Mucosa of descending colon (tissue), 3 donors: Measurements from ENCODE around the gene SLC7A10. TPM values are rescaled to one million over a fixed set of nuclear protein-coding genes. Genes with fewer than 3 reads are reported as not detected.

ENCODE experiments used
- ATAC-seq: fragments of 200-7000 bp; cut with Tn5 transposase; one replicate; pipeline ENCODE4 v1.9.1; 2020; ENCODE audit warnings: mild to moderate bottlenecking, moderate library complexity
- DNase-seq, 3 donors: peaks; one replicate each; pipeline ENCODE4 v3.0.0-alpha.2; 2020
- H3K36me3 ChIP-seq: fragments of 200-600 bp; one replicate; pipeline ENCODE4 v1.8.0; 2021; ENCODE audit warnings: low read depth, mild to moderate bottlenecking
- H3K4me1 ChIP-seq: fragments of 200-600 bp; one replicate; pipeline ENCODE4 v1.8.0; 2021; ENCODE audit warnings: low read depth, mild to moderate bottlenecking
- H3K4me3 ChIP-seq: fragments of 200-600 bp; one replicate; pipeline ENCODE4 v1.8.0; 2021; ENCODE audit warnings: mild to moderate bottlenecking
- H3K9me3 ChIP-seq: fragments of 200-600 bp; one replicate; pipeline ENCODE4 v1.8.0; 2021; ENCODE audit warnings: mild to moderate bottlenecking
- intact Hi-C, 2 donors: fragments of 100-400 bp; cut with DNase I in 1 of 2; cut with micrococcal nuclease in 1 of 2; formaldehyde crosslinking; loops; one replicate each; pipeline versions ENCODE4 v1.11.0 to v1.11.1; 2022; cut with DNase I, micrococcal nuclease
- total RNA-seq, 3 donors: library from RNA; stranded (reverse); fragmentation: NEBNext Ultra II Directional in 2 of 3; extraction: Animal tissue kit (Norgen Biotek cat#: 25700) in 2 of 3; gene quantifications; one replicate each; pipeline versions ENCODE4 v1.2.1 to v1.2.4, GENCODE V29; 2021 to 2023
- TF ChIP-seq, protein P1 (sequence below): fragments of 200-600 bp; IDR thresholded peaks from one replicate; pipeline ENCODE4 v1.8.0; 2022; ENCODE audit warnings: antibody characterized with exemption, mild to moderate bottlenecking
- donor health status: DM: no; HTN: no; CAD: no; lungs with moderate emphysema.
- donor health status: DM: no; HTN: no; CAD: no.
- donor health status: DM: no; HTN: yes; CAD: no.

The SLC7A10 gene
- total RNA-seq, 3 donors from 2014 or later: not detected

DNA sequence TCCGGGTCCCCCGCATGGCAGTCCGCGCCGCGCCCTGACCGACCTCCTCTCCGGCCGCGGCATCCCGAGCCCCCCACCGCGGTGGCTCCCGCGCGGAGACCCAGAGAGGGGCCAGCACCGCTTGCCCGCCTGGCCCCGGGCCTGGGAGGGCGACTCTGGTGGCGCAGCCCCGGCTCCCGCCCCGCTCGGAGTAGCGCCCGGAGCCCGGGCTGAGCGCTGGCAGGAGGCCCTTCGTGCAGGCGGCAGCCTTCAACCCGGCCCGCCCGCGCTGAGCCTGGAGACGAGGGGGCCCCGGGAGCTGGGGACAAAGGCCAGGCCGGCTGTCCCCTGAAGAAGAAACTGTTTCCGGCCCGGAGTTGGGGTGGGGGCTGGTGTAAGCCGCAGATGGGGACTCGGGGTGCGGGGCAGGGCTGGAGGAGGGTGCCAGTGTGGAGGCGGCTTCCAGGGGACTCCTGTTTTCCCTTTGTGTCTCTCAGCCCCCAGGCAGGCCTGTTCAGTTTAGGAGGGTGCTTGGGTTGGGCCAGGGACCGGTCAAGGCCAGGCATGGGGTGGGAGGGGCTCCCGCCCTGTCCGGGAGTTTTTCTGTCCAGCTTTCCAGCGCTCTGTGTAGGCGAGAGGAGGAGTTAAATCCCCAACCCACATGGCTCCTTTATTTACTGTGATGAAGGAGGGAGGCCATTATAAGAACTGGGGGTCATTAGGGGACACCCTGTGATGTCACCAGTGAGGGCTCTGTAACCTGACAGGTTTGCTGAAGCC is 30.6 kb downstream of the SLC7A10 start:
- ATAC-seq (peak; percentile 61), DNase-seq (peak; percentile 21 to 49 (median 44))
- TF ChIP-seq, protein P1, sequence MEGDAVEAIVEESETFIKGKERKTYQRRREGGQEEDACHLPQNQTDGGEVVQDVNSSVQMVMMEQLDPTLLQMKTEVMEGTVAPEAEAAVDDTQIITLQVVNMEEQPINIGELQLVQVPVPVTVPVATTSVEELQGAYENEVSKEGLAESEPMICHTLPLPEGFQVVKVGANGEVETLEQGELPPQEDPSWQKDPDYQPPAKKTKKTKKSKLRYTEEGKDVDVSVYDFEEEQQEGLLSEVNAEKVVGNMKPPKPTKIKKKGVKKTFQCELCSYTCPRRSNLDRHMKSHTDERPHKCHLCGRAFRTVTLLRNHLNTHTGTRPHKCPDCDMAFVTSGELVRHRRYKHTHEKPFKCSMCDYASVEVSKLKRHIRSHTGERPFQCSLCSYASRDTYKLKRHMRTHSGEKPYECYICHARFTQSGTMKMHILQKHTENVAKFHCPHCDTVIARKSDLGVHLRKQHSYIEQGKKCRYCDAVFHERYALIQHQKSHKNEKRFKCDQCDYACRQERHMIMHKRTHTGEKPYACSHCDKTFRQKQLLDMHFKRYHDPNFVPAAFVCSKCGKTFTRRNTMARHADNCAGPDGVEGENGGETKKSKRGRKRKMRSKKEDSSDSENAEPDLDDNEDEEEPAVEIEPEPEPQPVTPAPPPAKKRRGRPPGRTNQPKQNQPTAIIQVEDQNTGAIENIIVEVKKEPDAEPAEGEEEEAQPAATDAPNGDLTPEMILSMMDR: no peak
- H3K9me3 ChIP-seq: no peaks in the 10 kb centered on the region
- H3K4me3 ChIP-seq: peak overlapping the region; percentile 17
- peaks cover 5% of the 10 kb centered on the region for H3K4me1 ChIP-seq
- H3K36me3 ChIP-seq: no peaks in the 10 kb centered on the region
- intact Hi-C loops: no loop called here

GRCh38 chr19:33194532-33194885 is 31.1 kb downstream of the SLC7A10 start:
- TF ChIP-seq, protein P1: no peak
- ATAC-seq (peak; percentile 47), DNase-seq (peak in 1 of 3 donors; percentile 46)
- Histone ChIP-seq H3K36me3 (no peaks in the 10 kb centered on the region), H3K4me3 (peak overlapping the region; percentile 17), H3K9me3 (no peaks in the 10 kb centered on the region), H3K4me1 (peaks cover 5% of the 10 kb centered on the region)
- intact Hi-C loops: no loop called here

- intact Hi-C loops: no loop called here
- ATAC-seq (peak; percentile 64), DNase-seq (peak; percentile 27 to 57 (median 41))
- peaks cover 5% of the 10 kb centered on the region for H3K4me1 ChIP-seq
- peak within 1 kb of the TSS; percentile 17 for H3K4me3 ChIP-seq
- no peaks in the 10 kb centered on the region for H3K9me3 ChIP-seq
- no peaks in the 10 kb centered on the region for H3K36me3 ChIP-seq
- TF ChIP-seq, protein P1: no peak
Observed at GRCh38 chr19:33193865-33194362, 31.7 kb downstream of the SLC7A10 start, which contains the start of gene LRP3. LRP3 (plus strand) TSS chr19:33194330; CDS start chr19:33194786, 456 bp downstream.

- intact Hi-C loops: no loop called here
- peaks cover 5% of the 10 kb centered on the region for H3K4me1 ChIP-seq
- no peaks in the 10 kb centered on the region for H3K36me3 ChIP-seq
- DNase-seq: peak in 1 of 3 donors; percentile 8
- no peak overlapping the region for H3K4me3 ChIP-seq
- no peaks in the 10 kb centered on the region for H3K9me3 ChIP-seq
- no peak for ATAC-seq
- TF ChIP-seq, protein P1: no peak
Observed at GRCh38 chr19:33193269-33193864, 32.3 kb downstream of the SLC7A10 start.

- Histone ChIP-seq H3K4me1 (peaks cover 7% of the 10 kb centered on the region), H3K4me3 (no peak overlapping the region), H3K36me3 (no peaks in the 10 kb centered on the region), H3K9me3 (no peaks in the 10 kb centered on the region)
- DNase-seq (peak in 1 of 3 donors; percentile 10), ATAC-seq (no peak)
- intact Hi-C loops: no loop called here
- TF ChIP-seq, protein P1: no peak
Observed at GRCh38 chr19:33192010-33192409, 33.6 kb downstream of the SLC7A10 start.
